NCI-H1417 treated with DMSO at 0.1 percent for 48 hours (cell line): ENCODE results near the gene BEAN1.

Source experiments
- DNase-seq: peaks from one replicate; lab custom pipeline; 2025; lab: John Stamatoyannopoulos, UW

Gene BEAN1

GRCh38 chr16:66395806-66396555, 31.1 kb upstream of the BEAN1 start:
- DNase-seq = no peak

DNA sequence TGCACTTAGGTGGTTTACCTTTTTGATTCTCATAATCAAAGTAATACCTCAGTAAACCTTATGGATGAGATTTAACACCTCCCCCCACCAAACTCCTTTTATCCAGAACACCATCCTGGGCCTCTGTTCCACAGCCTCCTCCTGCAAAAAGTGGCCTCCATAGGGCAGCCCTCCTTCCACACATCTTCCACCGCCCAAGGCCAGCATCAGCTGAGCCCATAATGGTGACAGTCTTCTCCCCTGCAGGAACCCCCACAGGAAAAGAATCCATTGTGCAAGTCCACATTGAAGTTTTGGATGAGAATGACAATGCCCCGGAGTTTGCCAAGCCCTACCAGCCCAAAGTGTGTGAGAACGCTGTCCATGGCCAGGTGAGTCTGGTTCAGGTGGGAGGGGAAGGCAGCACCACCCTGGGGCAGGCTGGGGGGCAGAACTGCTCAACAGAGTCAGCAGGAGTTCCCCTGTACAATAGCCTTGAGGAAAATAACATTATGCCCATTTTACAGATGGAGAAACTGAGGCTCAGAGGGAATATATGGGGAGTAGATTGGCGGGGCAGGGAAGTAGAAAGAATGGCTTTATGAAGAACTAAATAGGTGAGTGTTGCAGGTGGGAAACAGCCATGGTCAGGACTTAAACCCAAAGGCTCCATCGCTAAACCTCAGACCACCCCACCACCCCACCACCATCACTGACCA, 29.2 kb upstream of the BEAN1 start:
- DNase-seq = no peak

DNA sequence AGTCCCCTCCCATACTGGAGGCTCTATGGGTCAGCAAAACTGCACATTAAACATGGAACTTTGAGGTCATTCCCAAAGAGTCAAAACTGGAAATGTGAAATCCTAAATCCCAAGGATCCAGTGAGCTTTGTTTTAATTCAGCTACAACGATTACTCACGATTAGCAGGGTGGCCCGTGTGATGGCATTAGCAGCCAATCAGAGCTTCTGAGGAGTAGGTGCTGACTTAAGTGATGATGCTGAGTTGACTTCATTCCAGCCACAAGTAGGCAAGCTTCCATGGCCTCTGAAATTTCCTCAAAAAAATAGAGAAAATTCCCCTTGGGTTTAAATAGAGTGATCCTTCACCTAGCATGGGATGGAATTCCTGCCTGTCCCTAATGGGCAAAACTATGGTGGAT, 28.1 kb upstream of the BEAN1 start:
- DNase-seq = no peak

DNA sequence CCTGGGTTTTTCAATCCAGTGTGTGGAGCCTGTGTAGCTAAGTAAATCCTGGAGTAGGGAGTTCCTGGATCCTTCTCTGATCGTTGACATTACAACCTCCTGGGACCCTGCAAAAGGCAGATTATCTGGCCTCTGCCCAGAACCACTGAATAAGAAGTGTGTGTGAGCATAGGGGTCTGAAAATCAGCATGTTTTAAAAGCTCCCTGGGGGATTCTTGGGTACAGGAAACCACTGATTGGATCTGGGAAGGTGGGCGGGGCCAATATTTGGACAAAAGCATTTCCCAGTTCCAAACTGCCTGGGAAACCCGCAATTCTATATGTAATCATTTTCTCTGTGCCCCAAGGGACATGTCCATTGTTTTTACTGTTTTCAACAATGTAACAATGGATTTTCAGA, 27.2 kb upstream of the BEAN1 start:
- no peak for DNase-seq

- DNase-seq = no peak
Measured at GRCh38 chr16:66400503-66401380, 26.4 kb upstream of the BEAN1 start.

- no peak for DNase-seq
Measured at GRCh38 chr16:66401610-66402009, 25.5 kb upstream of the BEAN1 start.

DNA sequence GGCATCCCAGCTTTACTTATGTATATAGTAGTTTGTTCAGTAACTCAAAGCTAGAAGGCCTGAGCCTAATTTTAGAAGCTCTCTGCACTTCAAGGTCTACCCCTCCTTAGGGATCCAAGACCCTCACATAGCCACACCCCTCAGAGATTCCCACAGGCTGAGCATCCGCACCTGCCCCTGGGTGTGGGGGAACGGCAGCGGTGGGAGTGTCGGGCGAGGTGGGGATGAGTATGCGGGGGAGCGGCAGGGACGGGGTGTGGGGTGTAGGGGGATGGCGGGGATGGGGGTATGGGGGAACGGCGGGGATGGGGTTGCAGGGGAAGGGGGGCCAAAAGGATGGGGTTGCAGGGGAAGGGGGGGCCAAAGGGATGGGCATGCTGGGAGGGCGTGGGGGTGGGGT, 24.9 kb upstream of the BEAN1 start:
- DNase-seq = no peak

GRCh38 chr16:66402591-66403230, 24.4 kb upstream of the BEAN1 start:
- DNase-seq = no peak

DNA sequence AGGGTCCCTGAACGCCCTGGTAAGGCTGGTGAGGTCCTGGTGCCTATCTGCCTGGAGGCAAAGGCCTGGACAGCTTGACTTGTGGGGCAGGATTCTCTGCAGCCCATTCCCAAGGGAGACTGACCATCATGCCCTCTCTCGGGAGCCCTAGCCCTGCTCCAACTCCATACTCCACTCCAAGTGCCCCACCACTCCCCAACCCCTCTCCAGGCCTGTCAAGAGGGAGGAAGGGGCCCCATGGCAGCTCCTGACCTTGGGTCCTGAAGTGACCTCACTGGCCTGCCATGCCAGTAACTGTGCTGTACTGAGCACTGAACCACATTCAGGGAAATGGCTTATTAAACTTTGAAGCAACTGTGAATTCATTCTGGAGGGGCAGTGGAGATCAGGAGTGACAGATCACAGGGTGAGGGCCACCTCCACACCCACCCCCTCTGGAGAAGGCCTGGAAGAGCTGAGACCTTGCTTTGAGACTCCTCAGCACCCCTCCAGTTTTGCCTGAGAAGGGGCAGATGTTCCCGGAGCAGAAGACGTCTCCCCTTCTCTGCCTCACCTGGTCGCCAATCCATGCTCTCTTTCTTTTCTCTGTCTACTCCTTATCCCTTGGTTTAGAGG, 23.5 kb upstream of the BEAN1 start:
- no peak for DNase-seq

DNA sequence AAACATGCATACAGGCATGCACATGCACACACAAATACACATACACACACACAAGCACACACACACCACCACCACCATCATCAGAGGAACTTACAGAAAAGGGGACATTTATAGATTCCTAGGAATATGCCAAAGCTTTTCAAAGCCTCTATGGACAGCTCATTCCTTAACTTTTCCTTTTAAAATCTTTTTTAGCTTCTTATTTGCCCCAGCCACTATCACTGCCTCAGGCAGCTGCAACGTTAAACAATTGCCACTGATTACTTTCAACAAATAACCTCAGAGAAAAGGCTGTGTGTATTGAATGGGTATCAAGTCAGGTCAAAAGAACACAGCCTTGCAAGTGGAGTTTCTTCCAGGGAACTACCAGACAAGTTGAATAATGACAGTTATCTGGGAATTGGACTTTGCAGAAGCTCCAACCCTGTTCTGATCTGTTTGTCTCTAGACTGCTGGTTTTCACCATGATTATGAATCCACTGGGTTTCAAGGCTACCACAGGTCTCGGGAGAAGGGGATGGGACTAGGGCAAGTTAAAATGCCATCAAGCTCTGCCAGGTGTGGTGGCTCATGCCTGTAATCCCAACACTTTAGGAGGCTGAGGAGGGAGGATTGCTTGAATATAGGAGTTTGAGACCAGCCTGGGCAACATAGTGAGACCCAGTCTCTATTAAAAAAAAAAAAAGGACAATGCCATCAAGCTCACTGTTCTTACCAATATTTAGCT, 21.9 kb upstream of the BEAN1 start:
- DNase-seq = no peak

DNA sequence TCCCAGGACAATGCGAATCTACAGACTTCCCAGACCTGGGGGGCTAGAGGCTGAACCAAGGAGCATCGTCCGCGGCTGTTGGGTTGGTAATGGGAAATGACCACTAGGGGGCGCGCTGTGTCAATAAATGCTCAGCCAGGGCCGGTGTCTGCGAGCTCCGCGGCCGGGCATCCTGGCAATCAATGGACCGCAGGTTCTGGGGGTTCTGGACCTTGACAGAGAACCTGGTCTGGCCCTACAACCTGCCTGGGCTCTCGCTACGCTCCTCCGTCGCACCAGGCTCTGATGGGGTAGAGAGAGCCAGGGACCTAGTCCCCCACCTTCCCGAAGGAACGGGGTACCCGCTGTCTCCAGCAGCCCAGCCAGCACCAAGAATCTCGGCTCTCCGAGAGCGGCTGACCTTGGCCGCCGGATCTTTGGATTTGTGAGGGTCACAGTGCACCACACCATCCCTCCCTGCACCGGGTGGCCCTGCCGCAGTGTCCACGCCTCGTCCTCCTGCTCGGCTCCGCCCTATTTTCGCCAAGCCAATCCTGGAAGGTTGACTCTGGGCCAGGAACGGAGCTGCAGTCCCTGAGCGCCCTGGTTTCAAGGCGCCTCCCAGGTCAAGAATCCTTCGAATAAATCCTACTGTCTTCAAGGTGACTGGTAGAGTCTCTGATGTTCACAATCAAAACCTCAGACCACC, 20.4 kb upstream of the BEAN1 start:
- DNase-seq = no peak

DNA sequence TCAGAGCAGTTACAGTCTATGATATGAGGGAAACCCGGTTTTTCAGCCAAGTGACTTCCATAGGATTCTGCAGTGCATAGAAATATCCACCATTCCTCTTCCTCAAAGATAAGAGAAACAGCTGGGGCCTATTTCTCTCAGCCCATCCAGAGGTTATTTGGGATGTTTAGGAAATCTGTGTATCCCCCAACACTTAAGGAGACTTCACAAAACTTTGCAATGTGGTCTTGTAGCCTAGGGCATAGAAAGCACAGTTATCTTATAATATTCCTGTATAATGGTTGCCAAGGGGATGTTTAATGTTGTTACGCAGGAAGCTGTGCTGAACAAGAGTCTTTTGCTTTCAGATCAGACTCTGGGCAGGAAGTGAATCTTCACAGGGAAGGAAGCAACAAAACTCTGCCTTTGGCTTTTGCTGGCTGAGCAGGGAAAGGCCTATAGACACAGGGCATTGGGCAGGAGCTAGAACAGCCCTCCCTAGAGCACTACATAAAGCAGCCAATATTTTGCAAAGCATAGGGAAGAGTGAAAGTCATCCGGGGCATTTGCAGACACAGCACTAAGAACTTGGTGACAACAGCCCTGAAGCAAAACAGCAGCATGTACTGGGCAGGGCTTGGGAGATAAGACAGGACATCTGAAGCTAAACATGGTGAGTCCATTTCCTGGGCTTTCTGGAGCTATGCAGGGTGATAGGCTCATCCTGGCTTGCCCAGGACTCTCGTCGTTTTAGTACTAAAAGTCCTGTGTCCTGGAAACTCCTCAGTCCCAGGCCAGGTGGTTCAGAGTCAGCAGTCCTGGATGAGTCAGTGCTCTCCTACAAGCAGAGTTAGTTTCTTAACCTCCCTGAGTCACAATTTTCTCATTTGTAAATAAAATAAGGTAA, 18.7 kb upstream of the BEAN1 start:
- no peak for DNase-seq

DNA sequence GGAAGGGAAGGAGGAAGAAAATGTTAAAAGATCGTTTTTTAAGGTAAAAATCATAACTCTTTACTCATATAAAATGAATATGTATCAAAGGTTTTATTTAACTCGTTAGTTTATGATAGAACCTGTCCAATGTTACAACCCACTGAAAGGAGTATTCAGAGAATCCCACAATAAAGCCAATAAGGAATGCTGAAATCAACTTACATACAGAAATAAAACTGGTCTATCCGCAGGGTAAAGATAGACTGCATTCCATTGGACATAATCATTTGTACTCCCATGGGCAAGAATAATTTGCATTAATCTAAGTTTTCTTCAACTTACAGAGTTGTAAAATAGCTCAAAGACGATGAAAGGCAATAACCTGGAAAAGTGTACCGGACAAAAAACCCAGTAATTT, 17.9 kb upstream of the BEAN1 start:
- no peak for DNase-seq

- no peak for DNase-seq
Measured at GRCh38 chr16:66412182-66412581, 14.9 kb upstream of the BEAN1 start.

- DNase-seq = no peak
Measured at GRCh38 chr16:66414891-66415290, 12.2 kb upstream of the BEAN1 start.

DNA sequence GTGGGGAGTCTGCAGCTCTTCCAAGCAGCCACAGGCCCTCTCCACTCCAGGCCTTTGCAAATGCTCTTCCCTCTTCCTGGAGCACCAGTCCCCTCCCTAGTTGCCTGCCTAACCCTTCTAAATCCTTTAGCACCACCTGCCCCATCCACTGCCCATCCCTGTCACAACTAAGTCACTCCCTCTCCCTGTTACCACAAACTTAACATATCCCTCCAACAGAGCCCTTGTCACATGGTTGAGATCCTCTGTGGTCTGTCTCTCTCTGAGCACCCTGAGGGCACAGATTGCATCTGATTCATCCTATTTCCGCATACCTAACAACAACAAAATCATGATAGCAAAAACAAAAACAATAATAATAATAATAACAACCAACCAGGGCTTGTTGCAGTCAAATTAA, 11.0 kb upstream of the BEAN1 start:
- no peak for DNase-seq

- no peak for DNase-seq
Measured at GRCh38 chr16:66416939-66417700, 10.0 kb upstream of the BEAN1 start.

DNA sequence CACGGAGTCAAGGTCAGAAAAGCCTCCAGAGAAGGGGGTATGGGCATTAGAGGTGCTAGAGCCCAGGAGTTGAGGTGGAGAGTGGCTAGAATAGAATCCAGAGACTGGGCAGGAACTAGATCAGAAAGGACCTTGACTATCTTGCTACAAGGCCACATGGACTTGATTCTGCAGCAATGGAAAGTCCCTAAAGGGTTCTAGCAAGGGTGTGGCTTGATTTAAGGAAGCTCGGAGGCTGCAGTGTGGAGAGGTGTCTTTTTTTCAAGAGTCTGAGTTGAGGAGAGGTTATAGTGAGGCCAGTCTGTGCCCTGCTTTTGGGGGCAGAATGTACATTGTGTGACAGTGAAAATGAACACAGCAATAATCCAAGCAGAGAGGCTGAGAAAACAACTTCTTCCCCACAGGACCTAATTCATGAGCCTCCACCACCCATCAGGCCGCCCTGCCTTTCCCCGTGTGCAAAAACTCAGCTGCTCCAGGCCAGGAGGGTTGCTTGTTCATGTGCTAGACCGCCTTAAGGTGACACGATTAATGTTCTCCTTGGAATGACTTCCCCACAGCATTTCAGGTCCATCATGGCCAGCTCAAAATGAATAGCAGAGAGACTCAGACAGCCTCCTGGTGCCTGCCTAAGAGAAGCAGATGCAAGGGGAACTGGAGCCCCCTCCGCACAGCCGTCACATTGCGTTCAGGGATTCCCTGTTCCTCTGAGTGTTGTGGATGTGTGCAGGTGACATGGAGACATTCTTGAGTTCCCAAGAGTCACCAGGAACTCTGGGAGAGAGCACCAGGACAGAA, 8.7 kb upstream of the BEAN1 start:
- no peak for DNase-seq
